NCI-H128 (cell line): ENCODE data around the gene ARHGAP27.
"Not testable (repeated sequence)": the region's sequence is repeated elsewhere in the genome, so short reads cannot be mapped to it uniquely, and the experiment has no call there.

Experiments
- DNase-seq: peaks from one replicate; lab custom pipeline; 2025; ENCODE audit not compliant: unreplicated experiment; lab: John Stamatoyannopoulos, UW

The ARHGAP27 gene

GRCh38 chr17:45364531-45365390, 67.9 kb downstream of the ARHGAP27 start:
- peak; percentile 44 for DNase-seq

GRCh38 chr17:45363498-45363897, 69.2 kb downstream of the ARHGAP27 start:
- DNase-seq = no peak

GRCh38 chr17:45361976-45362375, 70.7 kb downstream of the ARHGAP27 start:
- no peak for DNase-seq

- no peak for DNase-seq
These were observed 71.2 kb downstream of the ARHGAP27 start for GRCh38 chr17:45361451-45361850.

GRCh38 chr17:45357364-45357997, 75.2 kb downstream of the ARHGAP27 start:
- DNase-seq = no peak

DNA sequence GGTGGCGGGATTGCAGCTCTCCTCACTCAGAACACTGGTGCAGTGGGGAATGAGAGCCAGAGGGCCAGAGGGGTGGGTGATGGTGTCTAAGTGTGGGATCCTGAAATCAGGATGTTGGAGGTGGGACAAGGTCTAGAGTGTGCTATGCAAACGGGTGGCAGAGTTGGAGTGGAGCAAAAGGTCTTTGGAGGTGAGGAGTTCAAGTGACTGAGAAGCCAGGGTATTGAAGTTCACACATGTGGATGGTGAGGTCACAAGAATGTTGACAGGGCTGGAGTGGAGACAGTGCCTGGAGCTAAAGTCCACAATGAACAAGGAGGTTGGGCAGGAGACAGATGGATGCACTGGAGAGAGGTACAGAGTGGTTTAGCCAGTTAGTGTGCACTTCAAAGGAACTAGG, 77.6 kb downstream of the ARHGAP27 start:
- DNase-seq = no peak

DNA sequence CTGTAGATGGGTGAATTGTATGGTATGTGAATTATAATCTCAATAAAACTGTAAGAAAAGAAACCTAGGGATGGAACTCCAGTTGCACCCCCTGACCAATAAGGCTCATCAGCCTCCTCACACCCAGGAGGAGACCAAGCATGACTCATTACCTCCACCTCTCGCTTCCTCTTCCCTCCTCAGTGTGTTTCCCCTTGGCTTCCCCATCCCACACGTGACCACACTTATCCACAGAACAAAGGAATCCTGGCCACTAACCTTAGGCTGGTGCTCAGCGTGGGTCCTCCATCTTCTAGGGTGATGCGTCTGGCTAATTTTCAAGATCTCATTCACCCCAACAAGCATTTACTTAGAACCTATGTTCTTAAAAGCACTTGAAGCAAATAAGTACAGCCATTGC, 79.6 kb downstream of the ARHGAP27 start:
- DNase-seq = no peak

- no peak for DNase-seq
These were observed 80.8 kb downstream of the ARHGAP27 start for GRCh38 chr17:45351831-45352230.

- no peak for DNase-seq
These were observed 85.2 kb downstream of the ARHGAP27 start for GRCh38 chr17:45347444-45347843.

DNA sequence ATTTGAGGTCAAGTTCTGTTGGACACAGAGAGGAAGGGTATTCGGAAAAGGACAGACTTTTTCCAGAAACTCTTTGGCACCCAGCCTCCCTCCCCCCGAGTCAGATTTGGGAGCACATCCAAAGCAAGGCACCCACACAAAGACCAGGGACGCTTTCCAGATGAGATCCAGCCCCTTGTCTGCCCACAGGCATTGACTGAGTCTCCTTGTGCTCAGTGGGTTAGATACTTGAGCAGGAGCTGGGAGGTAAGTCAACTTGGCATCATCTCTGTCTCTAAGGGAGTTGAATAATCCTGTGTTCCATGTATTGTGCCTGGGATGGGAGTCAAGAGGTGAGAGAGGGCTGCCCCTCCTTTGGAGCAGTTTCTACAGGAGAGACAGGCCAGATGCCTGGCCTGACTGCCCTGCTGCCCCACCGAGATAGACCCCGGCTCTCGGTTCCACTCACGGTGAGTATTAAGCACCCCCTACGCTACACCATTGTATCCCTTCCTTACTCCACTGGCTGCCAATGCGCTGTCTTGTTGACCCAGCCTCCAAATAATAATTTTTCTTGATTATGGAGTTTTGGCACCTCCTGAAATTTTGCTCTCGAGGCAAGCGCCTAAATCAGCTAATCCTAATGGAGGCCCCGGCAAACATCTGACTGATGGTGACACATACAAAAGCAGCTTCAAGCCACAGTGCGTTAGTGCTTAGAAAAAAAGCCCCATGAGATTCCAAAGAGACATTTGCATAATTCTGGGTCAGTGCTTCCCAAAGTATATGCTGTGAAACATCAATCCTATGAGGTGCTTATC, 86.3 kb downstream of the ARHGAP27 start:
- DNase-seq = no peak

DNA sequence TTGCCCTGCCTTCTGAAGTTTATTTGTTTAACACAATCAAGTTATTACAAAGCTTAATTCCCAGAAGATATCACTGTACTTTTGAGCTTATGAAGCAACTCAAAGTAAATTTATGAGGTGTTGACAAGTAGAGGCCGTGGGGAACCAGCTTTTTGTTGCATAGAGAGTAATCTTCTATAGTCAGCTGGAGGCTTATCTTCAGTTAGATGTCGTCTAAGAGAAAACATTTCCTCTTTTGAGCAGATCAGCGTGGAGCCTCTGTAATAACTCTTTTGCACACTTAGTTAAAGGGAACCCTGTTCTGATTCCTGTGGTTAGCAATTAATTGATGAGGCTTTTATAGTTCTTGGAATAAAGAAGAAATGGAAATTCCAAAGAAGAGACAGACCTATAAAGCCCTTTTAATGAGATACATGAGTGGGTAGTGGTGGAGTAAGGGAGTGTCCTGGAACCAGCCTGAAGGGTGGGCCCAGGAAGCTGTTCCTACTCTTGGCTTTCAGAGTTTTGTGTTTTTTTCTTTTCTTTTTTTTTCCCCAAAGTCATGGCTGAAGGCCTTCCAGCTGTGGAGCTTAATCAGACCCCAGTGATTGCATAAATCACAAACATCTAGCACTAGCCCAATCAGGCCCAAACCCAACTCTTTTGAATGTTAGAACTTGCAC, 87.0 kb downstream of the ARHGAP27 start:
- no peak for DNase-seq

- DNase-seq = no peak
These were observed 87.5 kb downstream of the ARHGAP27 start for GRCh38 chr17:45345246-45345553.

DNA sequence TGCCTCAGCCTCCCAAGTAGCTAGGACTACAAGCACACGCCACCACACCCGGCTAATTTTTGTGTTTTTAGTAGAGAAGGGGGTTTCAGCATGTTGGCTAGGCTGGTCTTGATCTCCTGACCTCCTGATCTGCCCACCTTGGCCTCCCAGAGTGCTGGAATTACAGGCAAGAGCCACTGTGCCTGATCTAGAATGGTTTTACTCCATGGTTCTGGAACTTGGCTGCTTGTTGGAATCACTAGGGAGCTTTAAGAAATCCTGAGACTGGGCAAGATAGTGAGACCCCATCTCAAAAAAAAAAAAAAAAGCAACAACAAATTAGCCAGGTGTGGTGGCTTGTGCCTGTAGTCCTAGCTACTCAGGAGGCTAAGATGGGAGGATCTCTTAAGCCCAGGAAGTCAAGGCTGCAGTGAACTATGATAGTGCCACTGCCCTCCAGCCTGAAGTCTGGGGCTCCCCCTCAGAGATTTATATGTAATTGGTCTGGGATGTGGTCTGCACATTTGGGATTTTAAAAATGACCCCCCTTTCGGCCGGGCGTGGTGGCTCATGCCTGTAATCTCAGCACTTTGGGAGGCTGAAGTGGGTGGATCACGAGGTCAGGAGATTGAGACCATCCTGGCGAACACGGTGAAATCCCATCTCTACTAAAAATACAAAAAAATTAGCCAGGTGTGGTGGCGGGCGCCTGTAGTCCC, 88.6 kb downstream of the ARHGAP27 start:
- DNase-seq = not testable (repeated sequence)
